Glomerular visceral epithelial cell (primary cell): ENCODE results near the gene KRT35.

Experiments
- DNase-seq: peaks from one replicate; pipeline ENCODE4 v3.0.0-alpha.2; 2016; ENCODE audit errors: extremely low spot score

Gene KRT35

GRCh38 chr17:41481036-41481435 is at the start of gene KRT35:
TSS of gene KRT35 (minus strand) at chr17:41481151. CDS start at chr17:41481097, 54 bp downstream.
- no peak for DNase-seq

GRCh38 chr17:41530062-41531048 is 49.4 kb upstream of the KRT35 start:
- peak; percentile 88 for DNase-seq

- no peak for DNase-seq
Measured at GRCh38 chr17:41529491-41529915, 48.6 kb upstream of the KRT35 start.

GRCh38 chr17:41528959-41529353 is 48.0 kb upstream of the KRT35 start:
- DNase-seq, result no peak

GRCh38 chr17:41527063-41528023 is 46.4 kb upstream of the KRT35 start:
- DNase-seq, result peak; percentile 22

- no peak for DNase-seq
Measured at GRCh38 chr17:41524261-41524660, 43.3 kb upstream of the KRT35 start.

- no peak for DNase-seq
Measured at GRCh38 chr17:41523787-41524186, 42.8 kb upstream of the KRT35 start.

GRCh38 chr17:41523225-41523593 is 42.3 kb upstream of the KRT35 start:
- DNase-seq, result no peak

- no peak for DNase-seq
Measured at GRCh38 chr17:41522301-41523224, 41.6 kb upstream of the KRT35 start.

GRCh38 chr17:41521574-41522261 is 40.8 kb upstream of the KRT35 start:
- peak; percentile 75 for DNase-seq

GRCh38 chr17:41520821-41521521 is 40.0 kb upstream of the KRT35 start:
- DNase-seq, result no peak

GRCh38 chr17:41519501-41520224 is 38.7 kb upstream of the KRT35 start:
- DNase-seq, result no peak

- DNase-seq, result peak; percentile 22
Measured at GRCh38 chr17:41518789-41519449, 38.0 kb upstream of the KRT35 start, which contains the start of gene KRT15. TSS of gene KRT15 (minus strand) at chr17:41518890. CDS start at chr17:41518827, 63 bp downstream.

GRCh38 chr17:41518031-41518430 is 37.1 kb upstream of the KRT35 start:
- no peak for DNase-seq

- no peak for DNase-seq
Measured at GRCh38 chr17:41516830-41517283, 35.9 kb upstream of the KRT35 start.

- no peak for DNase-seq
Measured at GRCh38 chr17:41516147-41516829, 35.3 kb upstream of the KRT35 start.

- DNase-seq, result no peak
Measured at GRCh38 chr17:41513168-41513547, 32.2 kb upstream of the KRT35 start.
